Stimulated activated CD4-positive, alpha-beta T cell treated with anti-CD3 and anti-CD28 coated beads, TNF-alpha, amount 100 ng/mL, for 24 hours (primary cell): Measurements from ENCODE around the gene MAPK8IP3.

Experiments
- DNase-seq, 3 experiments: peaks; one replicate each; pipeline ENCODE4 v3.0.0-alpha.2; 2020; ENCODE audit warnings: low read depth in 3 of 3

MAPK8IP3 gene

GRCh38 chr16:1740781-1741490 is 34.9 kb downstream of the MAPK8IP3 start:
- no peak for DNase-seq

- DNase-seq = no peak
Observed at GRCh38 chr16:1741553-1742165, 35.7 kb downstream of the MAPK8IP3 start.

DNA sequence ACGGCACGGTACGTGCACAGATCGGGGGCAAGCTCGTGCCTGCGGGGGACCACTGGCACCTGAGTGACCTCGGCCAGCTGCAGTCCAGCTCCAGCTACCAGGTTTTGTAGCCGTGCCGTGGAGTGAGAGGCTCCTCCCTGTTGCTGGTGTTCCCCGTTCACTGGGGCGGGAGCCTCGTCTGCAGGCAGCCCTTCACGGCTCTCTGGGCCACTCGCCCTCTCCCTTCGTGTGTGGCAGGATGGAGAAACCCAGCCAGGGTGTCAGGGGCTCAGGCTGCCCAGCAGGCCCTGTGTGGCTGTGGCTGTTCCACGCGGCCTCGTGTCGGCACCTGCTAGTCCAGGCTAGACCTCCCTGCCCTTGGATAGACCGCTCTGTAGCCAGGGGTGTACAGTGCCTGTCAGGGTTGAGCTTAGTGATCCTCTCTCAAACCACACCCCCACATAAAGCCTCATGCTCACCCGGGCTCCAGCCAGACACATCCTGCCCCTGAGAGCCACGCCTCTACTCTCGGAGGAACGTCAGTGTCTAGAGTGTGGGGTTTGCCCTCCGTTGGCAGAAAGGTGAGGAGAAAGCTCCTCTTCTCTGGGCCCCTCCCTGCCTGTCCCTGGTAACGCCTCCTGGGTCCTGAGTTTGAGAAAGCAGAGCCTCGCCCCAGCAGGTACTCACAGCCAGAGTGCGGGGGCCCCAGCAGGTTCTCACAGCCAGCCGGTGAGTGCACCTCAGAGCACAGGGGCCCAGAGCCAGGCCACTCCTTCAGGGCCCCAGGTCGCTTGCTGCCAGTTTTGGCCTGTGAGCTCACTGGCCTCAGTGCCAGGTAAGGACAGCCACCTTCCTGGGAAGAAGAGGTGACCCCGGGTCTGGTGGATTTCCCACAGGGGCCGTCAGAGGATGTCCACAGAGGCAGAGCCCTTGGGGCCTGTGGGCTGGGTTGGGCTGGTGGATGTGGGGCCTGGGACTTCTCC is 37.7 kb downstream of the MAPK8IP3 start:
- no peak for DNase-seq

DNA sequence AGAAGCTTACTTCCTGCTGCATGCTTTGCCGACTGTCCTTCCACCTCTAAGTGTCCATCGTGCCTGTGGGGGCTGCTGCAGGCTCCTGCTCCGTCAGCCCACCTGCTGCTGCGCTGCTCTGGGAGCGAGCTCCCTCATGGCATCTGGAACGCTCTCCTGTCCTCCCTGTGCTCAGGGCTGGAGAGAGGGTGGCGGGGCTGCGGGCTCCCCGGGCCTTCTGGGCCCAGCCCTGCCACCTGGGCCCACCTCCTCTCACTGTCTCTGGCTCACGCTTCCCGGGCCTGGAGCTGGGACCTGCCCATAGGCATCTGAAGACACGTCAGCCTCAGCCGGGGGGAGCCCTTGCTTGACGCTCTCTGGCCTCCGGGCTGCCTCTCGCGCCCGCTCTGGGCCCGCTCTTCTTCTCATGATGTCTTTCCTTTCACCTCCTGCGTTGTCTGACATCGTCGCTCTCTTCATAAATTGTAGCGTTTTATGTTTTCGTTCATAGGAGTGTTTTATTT is 38.4 kb downstream of the MAPK8IP3 start:
- no peak for DNase-seq

DNA sequence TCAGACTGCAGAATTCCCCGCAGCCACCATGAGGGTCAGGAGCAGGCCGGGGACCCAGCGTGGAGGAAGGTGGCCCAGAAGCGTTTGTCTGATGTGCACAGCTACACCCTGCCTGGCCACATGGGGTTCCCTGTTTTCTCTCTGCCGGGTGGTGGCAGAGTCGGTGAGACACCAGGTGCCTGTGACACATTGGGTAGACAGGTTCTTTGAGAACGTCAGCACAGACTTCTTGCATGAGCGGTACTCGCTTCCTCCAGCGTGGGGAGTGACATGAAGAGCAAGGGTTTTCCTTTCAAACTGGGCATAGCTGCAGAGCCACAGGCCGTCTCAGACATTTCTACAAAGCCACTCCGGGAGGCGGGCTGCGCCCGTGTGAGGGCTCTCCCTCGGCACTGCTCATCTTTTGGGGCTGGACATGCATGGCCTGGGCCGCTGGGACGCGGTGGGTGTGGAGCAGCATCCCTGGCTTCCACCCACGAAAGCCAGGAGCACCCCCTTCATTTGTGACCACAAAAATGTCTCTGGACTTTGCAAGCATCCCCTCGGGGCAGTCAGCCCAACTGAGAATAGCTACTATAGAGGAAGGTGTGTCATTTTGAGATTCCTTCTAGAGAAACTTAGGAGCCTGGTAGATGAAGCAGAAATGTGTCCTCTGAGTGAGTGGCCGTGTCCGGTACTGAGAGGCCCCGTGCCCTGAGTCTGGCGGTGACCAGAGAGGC is 39.3 kb downstream of the MAPK8IP3 start:
- no peak for DNase-seq

DNA sequence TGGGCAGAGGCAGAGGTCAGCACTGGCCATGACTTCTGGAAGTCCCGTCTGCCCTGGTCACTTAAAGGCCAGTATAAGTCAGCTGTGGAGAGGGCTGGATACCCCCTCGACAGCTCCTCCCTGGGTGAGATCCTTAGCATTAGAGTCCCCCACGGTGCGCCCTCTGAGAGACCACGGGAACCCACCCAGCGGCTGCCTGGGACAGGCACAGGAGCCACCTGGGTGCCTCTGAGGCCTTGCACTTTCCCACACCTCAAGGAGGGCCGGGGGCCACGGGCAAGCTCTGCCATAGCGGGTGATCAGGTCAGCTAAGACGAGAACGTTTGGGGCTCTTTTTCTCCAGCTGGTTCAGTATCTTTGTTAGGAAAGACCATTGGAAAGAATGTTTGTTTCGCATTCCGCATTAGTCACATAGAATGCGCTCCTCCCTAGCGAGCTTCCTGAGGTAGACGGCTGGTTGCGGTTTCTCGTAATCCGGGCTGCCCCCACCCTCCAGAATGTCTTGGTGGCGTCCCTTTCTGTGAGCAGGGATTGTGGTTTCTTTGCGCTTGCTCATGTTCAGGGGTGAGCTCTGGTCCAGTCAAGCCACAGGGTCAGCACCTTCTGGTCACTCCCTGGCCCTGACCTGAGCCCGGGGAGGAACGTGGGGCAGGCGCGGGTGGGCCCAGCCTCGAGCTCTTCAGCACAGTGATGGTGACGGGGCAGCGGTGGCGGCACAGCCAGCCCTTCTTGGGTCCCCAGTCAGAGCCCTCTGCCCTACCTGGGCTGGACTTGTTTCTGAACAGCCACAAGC is 40.1 kb downstream of the MAPK8IP3 start:
- DNase-seq = no peak

DNA sequence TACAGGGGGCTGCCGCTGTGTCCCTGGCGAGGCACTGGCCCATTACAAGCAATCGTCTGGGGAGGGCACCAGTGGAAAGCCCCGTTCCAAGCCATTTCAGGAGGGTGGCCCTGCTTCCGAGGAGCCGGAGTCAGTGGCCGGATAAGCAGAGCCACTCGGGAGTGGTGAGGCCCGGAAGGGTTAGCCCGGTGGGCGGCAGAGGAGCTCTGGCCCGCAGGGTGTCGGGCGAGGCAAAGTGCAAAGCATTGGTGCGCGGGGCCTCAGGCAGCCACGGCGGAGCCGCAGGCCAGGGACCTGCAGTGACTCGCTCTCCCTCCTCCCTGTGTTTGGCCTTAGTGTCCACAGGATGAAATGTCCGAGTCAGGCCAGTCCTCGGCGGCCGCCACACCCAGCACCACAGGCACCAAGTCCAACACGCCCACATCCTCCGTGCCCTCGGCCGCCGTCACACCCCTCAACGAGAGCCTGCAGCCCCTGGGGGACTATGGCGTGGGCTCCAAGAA is 40.7 kb downstream of the MAPK8IP3 start:
- DNase-seq = no peak

- DNase-seq = no peak
Observed at GRCh38 chr16:1747934-1748333, 41.9 kb downstream of the MAPK8IP3 start.

GRCh38 chr16:1749152-1750117 is 43.4 kb downstream of the MAPK8IP3 start:
- no peak for DNase-seq

DNA sequence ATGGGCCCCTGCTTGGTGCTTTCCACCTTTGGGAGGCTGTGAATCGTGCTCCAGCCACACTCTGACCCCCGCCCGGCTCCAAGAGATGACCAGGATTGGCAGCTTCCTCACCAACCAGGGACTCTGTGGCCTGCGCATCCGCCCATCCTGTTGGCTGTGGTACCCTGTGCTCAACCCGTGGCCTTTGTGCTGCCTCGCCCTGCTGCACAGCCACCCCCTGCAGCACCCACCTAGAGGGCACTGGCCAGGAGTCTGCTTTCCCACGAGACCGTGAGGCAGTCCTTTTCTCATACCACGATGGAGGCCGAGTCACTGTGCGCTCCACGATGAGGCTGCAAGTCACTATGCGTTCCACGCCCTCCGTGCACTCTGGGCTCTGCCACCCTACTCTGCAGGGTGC is 46.0 kb downstream of the MAPK8IP3 start:
- no peak for DNase-seq

DNA sequence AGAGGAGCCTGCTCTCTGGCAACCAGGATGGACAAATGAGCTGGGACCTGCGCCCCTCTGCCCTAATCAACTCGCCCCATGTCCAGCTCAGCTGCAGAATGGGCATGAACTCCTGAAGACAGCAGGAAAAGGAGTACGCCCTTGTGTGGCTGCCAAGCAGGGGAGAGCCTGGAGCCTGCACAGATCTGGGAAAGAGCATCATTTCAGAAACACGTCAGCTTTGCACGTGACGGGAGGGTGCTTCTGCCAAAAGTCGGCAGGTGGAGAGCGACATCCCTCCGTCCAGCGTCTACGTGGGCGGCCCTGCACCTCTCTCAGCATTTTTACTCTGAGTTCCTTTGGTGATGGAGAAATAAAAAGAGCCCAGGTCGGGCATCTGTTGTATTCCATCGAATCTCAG is 46.9 kb downstream of the MAPK8IP3 start:
- DNase-seq = no peak

DNA sequence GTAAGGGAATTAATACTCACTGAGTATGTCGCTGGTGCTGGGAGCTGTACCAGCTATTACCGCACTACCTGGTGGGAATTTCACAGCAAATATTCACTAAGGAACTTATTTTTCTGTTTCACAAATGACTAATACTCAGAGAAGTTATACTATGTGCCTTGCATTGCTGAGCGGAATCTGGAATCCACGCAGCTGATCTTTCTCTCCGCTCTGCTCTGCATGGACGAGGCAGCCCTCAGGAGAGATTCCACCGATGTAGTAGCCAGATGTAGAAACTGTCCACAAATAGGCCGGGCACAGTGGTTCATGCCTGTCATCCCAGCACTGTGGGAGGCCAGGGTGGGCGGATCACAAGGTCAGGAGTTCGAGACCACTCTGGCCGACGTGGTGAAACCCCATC is 48.2 kb downstream of the MAPK8IP3 start:
- no peak for DNase-seq

DNA sequence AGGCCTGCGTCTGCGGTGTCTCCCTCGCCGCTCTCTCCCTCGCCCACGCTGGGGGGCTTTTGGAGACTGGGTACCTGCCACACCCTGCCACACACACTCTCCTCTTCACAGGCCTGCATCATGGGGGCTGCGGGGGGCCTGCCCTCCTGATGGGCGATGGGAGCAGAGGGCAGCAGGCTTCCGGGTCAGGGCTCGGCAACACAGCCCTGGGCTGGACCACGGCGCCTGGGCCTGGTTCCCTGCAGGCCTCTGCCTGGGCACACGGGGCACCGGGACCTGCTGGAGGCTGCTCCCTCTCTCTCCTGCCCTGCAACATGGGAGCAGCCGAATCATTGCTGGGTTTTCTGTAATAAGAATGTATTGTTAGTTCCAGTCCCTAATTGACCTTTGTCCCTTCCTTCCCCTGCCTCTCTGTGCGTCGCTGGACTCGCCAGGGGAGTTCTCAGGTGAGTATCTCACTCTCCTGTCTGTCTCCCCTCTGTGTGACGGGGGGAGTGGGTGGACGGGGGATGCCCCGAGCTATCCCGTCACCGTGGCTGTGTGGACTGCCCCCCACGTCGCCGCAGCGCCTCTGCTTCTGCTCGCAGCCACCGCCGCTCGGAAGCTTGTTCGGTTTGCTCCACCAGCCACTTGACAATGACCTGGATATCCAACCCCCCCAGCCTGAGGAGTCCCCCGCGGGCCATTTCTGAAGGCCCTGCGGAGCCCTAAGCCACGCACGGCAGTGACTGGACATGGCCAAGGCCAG is 51.9 kb downstream of the MAPK8IP3 start:
- no peak for DNase-seq

DNA sequence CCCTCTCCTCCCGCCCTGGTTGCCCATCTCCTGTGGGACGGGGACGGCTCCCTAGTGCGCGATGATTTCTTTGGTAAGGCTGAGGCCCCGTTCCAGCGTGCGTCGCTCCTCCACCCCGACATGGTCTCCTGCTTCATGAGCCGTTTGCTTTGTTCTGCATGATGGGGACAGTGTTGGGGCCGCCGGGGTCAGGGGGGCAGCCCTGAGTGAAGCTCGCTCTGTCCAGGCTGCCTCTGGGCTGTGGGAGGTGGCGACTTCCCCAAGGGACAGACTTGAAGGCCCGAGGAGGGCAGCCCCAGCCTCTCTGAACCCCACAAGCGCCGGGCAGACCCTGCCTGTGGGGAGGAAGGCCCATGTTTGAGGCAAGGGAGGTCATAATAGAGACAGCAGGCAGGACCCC is 52.9 kb downstream of the MAPK8IP3 start:
- no peak for DNase-seq

GRCh38 chr16:1759511-1759910 is 53.5 kb downstream of the MAPK8IP3 start:
- no peak for DNase-seq

GRCh38 chr16:1760911-1761310 is 54.9 kb downstream of the MAPK8IP3 start:
- no peak for DNase-seq

- no peak for DNase-seq
Observed at GRCh38 chr16:1761751-1762150, 55.8 kb downstream of the MAPK8IP3 start.

DNA sequence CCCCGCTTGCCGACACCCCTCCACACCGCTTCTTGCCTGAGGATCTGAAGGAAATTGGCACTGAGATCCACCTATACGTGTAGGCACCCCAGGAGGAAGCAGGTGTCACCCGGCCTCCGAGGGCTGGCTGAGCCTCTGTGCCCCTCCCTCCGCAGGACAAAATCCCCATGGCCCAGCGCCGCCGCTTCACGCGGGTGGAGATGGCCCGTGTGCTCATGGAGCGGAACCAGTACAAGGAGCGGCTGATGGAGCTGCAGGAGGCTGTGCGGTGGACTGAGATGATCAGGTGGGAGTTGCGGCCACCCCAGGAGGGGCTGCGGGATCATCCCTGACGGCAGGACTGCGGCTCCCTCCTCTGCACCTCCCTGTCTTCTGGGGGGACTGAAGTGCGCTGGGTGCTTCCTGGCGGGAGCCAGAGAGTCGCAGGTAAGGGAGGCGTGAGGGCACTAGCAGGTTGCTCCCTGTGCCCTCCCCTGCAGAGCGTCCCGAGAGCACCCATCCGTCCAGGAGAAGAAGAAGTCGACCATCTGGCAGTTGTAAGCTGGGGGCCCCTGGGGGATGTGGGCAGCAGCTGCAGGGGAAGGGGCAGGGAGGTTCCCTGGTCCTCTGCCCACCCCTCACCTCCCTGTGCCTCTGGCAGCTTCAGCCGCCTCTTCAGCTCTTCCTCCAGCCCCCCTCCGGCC is 56.3 kb downstream of the MAPK8IP3 start:
- no peak for DNase-seq
